ENCODE results near the gene SERPINB6. TPM values are rescaled to one million over a fixed set of nuclear protein-coding genes. Genes with fewer than 3 reads are reported as not detected.

Gene SERPINB6
- polyA plus RNA-seq, 2 donors, result 86.1 to 95.7 TPM

DNA sequence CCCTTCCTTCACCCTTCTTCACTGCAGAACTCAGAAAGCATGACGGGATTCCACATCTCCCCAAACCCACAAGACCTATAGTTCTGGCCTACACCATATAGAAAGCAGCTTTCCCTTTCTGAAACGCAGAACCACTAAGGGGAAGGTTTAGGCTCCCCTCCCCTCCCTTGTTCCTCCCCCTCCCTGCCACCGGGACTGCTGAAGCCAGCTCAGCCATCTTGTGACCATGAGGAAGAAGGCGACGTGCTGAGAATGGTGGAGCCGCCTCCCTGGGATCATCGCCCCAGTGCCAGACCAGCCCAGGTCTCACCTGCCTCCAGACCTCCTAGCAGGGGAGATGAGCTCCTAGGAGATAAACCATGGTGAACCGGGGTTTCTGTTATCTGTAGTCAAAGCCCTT is 19.6 kb downstream of the SERPINB6 start:
- Histone ChIP-seq H3K4me1 (ENCODE audit: control insufficient read depth in 2 of 2, insufficient read depth in 2 of 2, low read length in 1 of 2) (no peaks in the 10 kb centered on the region), H3K9me3 (ENCODE audit: control insufficient read depth in 2 of 2, insufficient read depth in 1 of 2, low read depth in 1 of 2, low read length in 1 of 2) (no peaks in the 10 kb centered on the region), H3K36me3 (ENCODE audit: control insufficient read depth in 2 of 2, insufficient read depth in 2 of 2, low read length in 1 of 2) (peaks cover 6 to 21% of the 10 kb centered on the region in 2 donors), H3K27me3 (ENCODE audit: control insufficient read depth in 1 of 2, insufficient read depth in 2 of 2, low read length in 2 of 2) (no peaks in the 10 kb centered on the region), H3K4me3 (ENCODE audit: low read depth in 1 of 2, low read length in 2 of 2) (no peak overlapping the region), H3K27ac (ENCODE audit: low read depth in 2 of 2, low read length in 1 of 2) (peak overlapping the region in 1 of 2 donors; percentile 40)
- 80 to 82% methylated on average over 8 of the region's 8 CpGs for WGBS, 2 donors

DNA sequence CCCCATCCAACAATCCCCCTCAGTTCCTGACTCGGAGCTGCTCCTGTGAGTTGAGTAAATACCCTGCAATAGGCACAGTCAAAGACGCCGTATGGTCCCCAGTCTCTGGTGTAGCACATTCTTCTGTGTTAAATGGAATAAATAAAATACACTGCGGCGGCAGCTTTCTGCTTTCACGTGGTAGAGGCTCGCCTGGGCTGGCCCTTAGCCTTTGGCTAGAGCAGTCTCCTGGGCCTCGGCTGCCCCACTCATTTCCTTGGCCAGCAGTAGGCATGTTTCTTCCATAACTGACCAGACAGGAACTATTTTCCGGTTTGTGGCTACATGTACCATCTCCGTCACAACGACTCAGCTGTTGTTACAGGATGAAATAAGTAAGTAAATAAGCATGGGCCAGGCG is 20.7 kb downstream of the SERPINB6 start:
- Histone ChIP-seq H3K4me3 (ENCODE audit: low read depth in 1 of 2, low read length in 2 of 2) (no peak overlapping the region), H3K36me3 (ENCODE audit: control insufficient read depth in 2 of 2, insufficient read depth in 2 of 2, low read length in 1 of 2) (peaks cover 6 to 21% of the 10 kb centered on the region in 2 donors), H3K27me3 (ENCODE audit: control insufficient read depth in 1 of 2, insufficient read depth in 2 of 2, low read length in 2 of 2) (no peaks in the 10 kb centered on the region), H3K27ac (ENCODE audit: low read depth in 2 of 2, low read length in 1 of 2) (no peak overlapping the region), H3K4me1 (ENCODE audit: control insufficient read depth in 2 of 2, insufficient read depth in 2 of 2, low read length in 1 of 2) (no peaks in the 10 kb centered on the region), H3K9me3 (ENCODE audit: control insufficient read depth in 2 of 2, insufficient read depth in 1 of 2, low read depth in 1 of 2, low read length in 1 of 2) (no peaks in the 10 kb centered on the region)
- 82 to 87% methylated on average over 12 of the region's 12 CpGs for WGBS, 2 donors

- H3K36me3 ChIP-seq (ENCODE audit: control insufficient read depth in 2 of 2, insufficient read depth in 2 of 2, low read length in 1 of 2), result peaks cover 6 to 21% of the 10 kb centered on the region in 2 donors
- 86 to 90% methylated on average over 6 of the region's 6 CpGs for WGBS, 2 donors
- no peaks in the 10 kb centered on the region for H3K4me1 ChIP-seq (ENCODE audit: control insufficient read depth in 2 of 2, insufficient read depth in 2 of 2, low read length in 1 of 2)
- H3K4me3 ChIP-seq (ENCODE audit: low read depth in 1 of 2, low read length in 2 of 2), result no peak overlapping the region
- no peaks in the 10 kb centered on the region for H3K27me3 ChIP-seq (ENCODE audit: control insufficient read depth in 1 of 2, insufficient read depth in 2 of 2, low read length in 2 of 2)
- no peaks in the 10 kb centered on the region for H3K9me3 ChIP-seq (ENCODE audit: control insufficient read depth in 2 of 2, insufficient read depth in 1 of 2, low read depth in 1 of 2, low read length in 1 of 2)
- no peak overlapping the region for H3K27ac ChIP-seq (ENCODE audit: low read depth in 2 of 2, low read length in 1 of 2)
Measured at GRCh38 chr6:2949536-2950083, 21.8 kb downstream of the SERPINB6 start.

GRCh38 chr6:2949121-2949520 is 22.2 kb downstream of the SERPINB6 start:
- H3K36me3 ChIP-seq (ENCODE audit: control insufficient read depth in 2 of 2, insufficient read depth in 2 of 2, low read length in 1 of 2), result peaks cover 6 to 21% of the 10 kb centered on the region in 2 donors
- no peak overlapping the region for H3K27ac ChIP-seq (ENCODE audit: low read depth in 2 of 2, low read length in 1 of 2)
- 93 to 96% methylated on average over 12 of the region's 12 CpGs for WGBS, 2 donors
- no peaks in the 10 kb centered on the region for H3K27me3 ChIP-seq (ENCODE audit: control insufficient read depth in 1 of 2, insufficient read depth in 2 of 2, low read length in 2 of 2)
- no peaks in the 10 kb centered on the region for H3K4me1 ChIP-seq (ENCODE audit: control insufficient read depth in 2 of 2, insufficient read depth in 2 of 2, low read length in 1 of 2)
- H3K9me3 ChIP-seq (ENCODE audit: control insufficient read depth in 2 of 2, insufficient read depth in 1 of 2, low read depth in 1 of 2, low read length in 1 of 2), result no peaks in the 10 kb centered on the region
- H3K4me3 ChIP-seq (ENCODE audit: low read depth in 1 of 2, low read length in 2 of 2), result no peak overlapping the region

DNA sequence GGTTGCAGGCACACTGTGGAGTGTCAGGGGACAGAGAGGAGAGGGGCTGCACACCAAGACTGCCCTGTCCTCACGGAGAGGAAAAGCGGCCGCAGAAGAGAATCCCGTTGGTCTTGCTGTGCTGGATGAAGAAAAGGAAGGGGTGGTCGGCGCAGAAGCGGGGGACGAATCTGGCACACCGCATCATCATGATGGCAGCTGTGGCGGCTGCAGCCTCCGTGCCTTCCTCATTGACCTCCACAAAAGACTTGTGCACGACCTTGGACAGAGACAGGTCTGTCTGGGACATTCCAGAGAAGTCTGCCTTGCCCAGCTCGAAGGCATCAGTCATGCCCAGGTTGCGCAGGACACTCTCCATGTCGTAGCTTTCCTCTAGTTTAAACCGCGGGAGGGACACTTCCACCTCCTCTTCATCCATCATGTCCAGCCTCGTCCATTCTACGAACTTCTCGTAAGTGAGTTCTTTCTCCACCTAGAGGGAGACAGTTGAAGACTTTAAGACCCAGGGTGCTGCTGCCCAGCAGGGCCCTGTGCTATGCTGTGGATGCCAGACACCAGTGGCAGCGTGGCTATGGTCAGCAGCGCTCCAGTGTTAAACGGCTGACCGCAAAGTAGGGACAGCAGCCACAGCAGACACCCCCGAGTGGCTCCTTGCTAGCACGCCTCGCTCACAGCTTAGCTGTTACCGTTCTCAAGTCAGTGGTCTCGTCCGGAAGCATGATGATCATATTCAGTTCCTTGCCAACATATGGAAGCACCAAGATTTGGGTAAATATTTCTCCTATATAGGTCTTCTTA is 22.9 kb downstream of the SERPINB6 start:
- Histone ChIP-seq H3K4me3 (ENCODE audit: low read depth in 1 of 2, low read length in 2 of 2) (no peak overlapping the region), H3K9me3 (ENCODE audit: control insufficient read depth in 2 of 2, insufficient read depth in 1 of 2, low read depth in 1 of 2, low read length in 1 of 2) (no peaks in the 10 kb centered on the region), H3K27me3 (ENCODE audit: control insufficient read depth in 1 of 2, insufficient read depth in 2 of 2, low read length in 2 of 2) (no peaks in the 10 kb centered on the region), H3K4me1 (ENCODE audit: control insufficient read depth in 2 of 2, insufficient read depth in 2 of 2, low read length in 1 of 2) (no peaks in the 10 kb centered on the region), H3K27ac (ENCODE audit: low read depth in 2 of 2, low read length in 1 of 2) (no peak overlapping the region), H3K36me3 (ENCODE audit: control insufficient read depth in 2 of 2, insufficient read depth in 2 of 2, low read length in 1 of 2) (peaks cover 6 to 21% of the 10 kb centered on the region in 2 donors)
- 94% methylated on average over 30 of the region's 30 CpGs for WGBS, 2 donors

DNA sequence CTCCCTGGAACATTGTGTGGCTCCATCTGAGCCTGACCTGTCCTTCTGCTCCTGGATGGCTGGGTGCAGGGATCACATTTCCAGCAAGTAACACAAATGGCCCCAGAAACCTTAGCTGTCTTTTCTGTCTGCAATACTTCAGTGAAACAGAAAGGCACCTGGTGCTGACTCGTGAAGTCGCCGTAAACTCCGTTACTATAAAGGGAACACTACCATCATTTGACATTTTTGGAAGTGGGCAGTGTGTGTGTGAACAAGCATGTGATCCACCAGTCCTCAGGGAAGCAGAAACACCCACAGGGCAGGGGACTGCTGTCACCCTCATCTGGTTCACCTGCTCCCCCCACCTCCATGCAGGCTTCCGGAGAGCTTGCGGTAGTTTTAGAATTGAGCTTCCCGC is 23.9 kb downstream of the SERPINB6 start:
- 93 to 94% methylated on average over 7 of the region's 7 CpGs for WGBS, 2 donors
- no peaks in the 10 kb centered on the region for H3K4me1 ChIP-seq (ENCODE audit: control insufficient read depth in 2 of 2, insufficient read depth in 2 of 2, low read length in 1 of 2)
- H3K27ac ChIP-seq (ENCODE audit: low read depth in 2 of 2, low read length in 1 of 2), result no peak overlapping the region
- no peak overlapping the region for H3K4me3 ChIP-seq (ENCODE audit: low read depth in 1 of 2, low read length in 2 of 2)
- no peaks in the 10 kb centered on the region for H3K9me3 ChIP-seq (ENCODE audit: control insufficient read depth in 2 of 2, insufficient read depth in 1 of 2, low read depth in 1 of 2, low read length in 1 of 2)
- H3K36me3 ChIP-seq (ENCODE audit: control insufficient read depth in 2 of 2, insufficient read depth in 2 of 2, low read length in 1 of 2), result peaks cover 6 to 21% of the 10 kb centered on the region in 2 donors
- no peaks in the 10 kb centered on the region for H3K27me3 ChIP-seq (ENCODE audit: control insufficient read depth in 1 of 2, insufficient read depth in 2 of 2, low read length in 2 of 2)

- no peaks in the 10 kb centered on the region for H3K4me1 ChIP-seq (ENCODE audit: control insufficient read depth in 2 of 2, insufficient read depth in 2 of 2, low read length in 1 of 2)
- H3K4me3 ChIP-seq (ENCODE audit: low read depth in 1 of 2, low read length in 2 of 2), result no peak overlapping the region
- no peak overlapping the region for H3K27ac ChIP-seq (ENCODE audit: low read depth in 2 of 2, low read length in 1 of 2)
- 94% methylated on average over 8 of the region's 8 CpGs for WGBS, 2 donors
- H3K27me3 ChIP-seq (ENCODE audit: control insufficient read depth in 1 of 2, insufficient read depth in 2 of 2, low read length in 2 of 2), result no peaks in the 10 kb centered on the region
- no peaks in the 10 kb centered on the region for H3K9me3 ChIP-seq (ENCODE audit: control insufficient read depth in 2 of 2, insufficient read depth in 1 of 2, low read depth in 1 of 2, low read length in 1 of 2)
- peaks cover 6 to 19% of the 10 kb centered on the region in 2 donors for H3K36me3 ChIP-seq (ENCODE audit: control insufficient read depth in 2 of 2, insufficient read depth in 2 of 2, low read length in 1 of 2)
Measured at GRCh38 chr6:2945153-2945452, 26.3 kb downstream of the SERPINB6 start.

DNA sequence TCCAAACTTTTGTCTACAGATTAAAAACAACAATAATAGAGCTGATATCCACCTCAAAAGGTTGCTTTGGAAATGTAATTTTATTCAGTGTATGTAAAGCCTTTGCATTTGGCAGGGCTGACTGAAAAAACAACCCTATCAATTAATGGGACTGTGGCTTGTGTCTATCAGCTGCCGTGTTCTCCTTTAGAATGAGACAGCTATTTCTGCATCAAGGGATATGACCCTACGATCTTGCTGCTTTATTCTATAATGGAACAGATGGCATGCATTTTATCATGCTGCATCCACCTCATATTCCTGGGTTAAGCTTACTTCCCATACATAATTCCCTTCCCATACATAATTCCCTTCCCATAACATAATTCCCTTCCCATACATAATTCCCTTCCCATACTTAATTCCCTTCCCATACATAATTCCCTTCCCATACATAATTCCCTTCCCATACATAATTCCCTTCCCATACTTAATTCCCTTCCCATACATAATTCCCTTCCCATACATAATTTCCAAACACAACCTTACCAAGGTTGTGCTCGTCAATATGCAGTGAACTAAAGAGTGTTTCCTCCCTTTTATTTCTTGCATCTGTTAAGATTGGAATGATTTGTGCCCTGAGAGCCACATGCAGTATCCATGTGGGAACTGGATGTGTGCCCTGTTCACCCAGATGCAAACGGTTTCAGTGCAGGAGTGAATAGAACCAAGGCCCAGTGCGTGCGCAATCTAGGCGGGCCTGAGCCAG is 26.8 kb downstream of the SERPINB6 start:
- no peaks in the 10 kb centered on the region for H3K9me3 ChIP-seq (ENCODE audit: control insufficient read depth in 2 of 2, insufficient read depth in 1 of 2, low read depth in 1 of 2, low read length in 1 of 2)
- no peak overlapping the region for H3K4me3 ChIP-seq (ENCODE audit: low read depth in 1 of 2, low read length in 2 of 2)
- 88 to 90% methylated on average over 7 of the region's 7 CpGs for WGBS, 2 donors
- no peak overlapping the region for H3K27ac ChIP-seq (ENCODE audit: low read depth in 2 of 2, low read length in 1 of 2)
- no peaks in the 10 kb centered on the region for H3K4me1 ChIP-seq (ENCODE audit: control insufficient read depth in 2 of 2, insufficient read depth in 2 of 2, low read length in 1 of 2)
- peaks cover 6 to 19% of the 10 kb centered on the region in 2 donors for H3K36me3 ChIP-seq (ENCODE audit: control insufficient read depth in 2 of 2, insufficient read depth in 2 of 2, low read length in 1 of 2)
- H3K27me3 ChIP-seq (ENCODE audit: control insufficient read depth in 1 of 2, insufficient read depth in 2 of 2, low read length in 2 of 2), result no peaks in the 10 kb centered on the region

DNA sequence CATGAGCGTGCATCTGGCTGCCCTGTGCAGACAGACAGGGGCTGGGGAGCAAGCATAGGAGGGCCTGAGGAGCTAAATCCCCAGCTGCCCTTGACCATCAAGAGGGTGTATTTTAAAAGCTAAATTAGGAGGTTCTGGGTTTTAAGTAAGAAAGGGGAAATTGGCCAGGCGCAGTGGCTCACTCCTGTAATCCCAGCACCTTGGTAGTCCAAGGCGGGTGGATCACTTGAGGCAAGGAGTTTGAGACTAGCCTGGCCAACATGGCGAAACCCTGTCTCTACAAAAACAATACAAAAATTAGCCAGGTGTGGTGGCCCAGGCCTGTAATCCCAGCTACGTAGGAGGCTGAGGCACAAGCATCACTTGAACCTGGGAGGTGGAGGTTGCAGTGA is 27.8 kb downstream of the SERPINB6 start:
- Histone ChIP-seq H3K4me3 (ENCODE audit: low read depth in 1 of 2, low read length in 2 of 2) (no peak overlapping the region), H3K27ac (ENCODE audit: low read depth in 2 of 2, low read length in 1 of 2) (no peak overlapping the region), H3K9me3 (ENCODE audit: control insufficient read depth in 2 of 2, insufficient read depth in 1 of 2, low read depth in 1 of 2, low read length in 1 of 2) (no peaks in the 10 kb centered on the region), H3K27me3 (ENCODE audit: control insufficient read depth in 1 of 2, insufficient read depth in 2 of 2, low read length in 2 of 2) (no peaks in the 10 kb centered on the region), H3K4me1 (ENCODE audit: control insufficient read depth in 2 of 2, insufficient read depth in 2 of 2, low read length in 1 of 2) (no peaks in the 10 kb centered on the region), H3K36me3 (ENCODE audit: control insufficient read depth in 2 of 2, insufficient read depth in 2 of 2, low read length in 1 of 2) (peaks cover 6 to 16% of the 10 kb centered on the region in 2 donors)
- 82 to 89% methylated on average over 5 of the region's 5 CpGs for WGBS, 2 donors

Measured in esophagus (tissue), 2 donors.